ENCODE measurements around the gene KIRREL3. TPM values are rescaled to one million over a fixed set of nuclear protein-coding genes. Genes with fewer than 3 reads are reported as not detected.

Gene KIRREL3
- total RNA-seq, 1 donor from 2014 or later, result 0.26 TPM

DNA sequence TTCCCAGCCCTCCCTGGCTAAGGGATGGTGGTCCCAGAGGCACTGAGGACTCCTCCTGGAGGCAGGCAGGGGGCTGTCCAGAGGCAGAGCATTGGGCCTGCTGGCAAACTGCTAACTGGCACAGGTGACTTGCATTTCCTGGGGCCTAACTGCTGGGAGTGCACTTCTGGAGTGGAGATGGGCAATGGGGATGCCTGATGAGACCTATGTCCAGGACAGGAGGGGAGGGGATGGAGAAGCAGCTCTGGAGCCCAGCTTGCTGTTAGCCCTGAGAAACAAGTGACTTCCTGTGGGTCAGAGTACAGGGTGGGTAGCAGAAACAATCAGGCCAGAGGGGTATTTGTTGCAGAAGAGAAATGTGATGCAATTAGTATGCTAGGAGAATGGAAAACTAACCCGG is 391.9 kb downstream of the KIRREL3 start:
- TF ChIP-seq, protein P1, sequence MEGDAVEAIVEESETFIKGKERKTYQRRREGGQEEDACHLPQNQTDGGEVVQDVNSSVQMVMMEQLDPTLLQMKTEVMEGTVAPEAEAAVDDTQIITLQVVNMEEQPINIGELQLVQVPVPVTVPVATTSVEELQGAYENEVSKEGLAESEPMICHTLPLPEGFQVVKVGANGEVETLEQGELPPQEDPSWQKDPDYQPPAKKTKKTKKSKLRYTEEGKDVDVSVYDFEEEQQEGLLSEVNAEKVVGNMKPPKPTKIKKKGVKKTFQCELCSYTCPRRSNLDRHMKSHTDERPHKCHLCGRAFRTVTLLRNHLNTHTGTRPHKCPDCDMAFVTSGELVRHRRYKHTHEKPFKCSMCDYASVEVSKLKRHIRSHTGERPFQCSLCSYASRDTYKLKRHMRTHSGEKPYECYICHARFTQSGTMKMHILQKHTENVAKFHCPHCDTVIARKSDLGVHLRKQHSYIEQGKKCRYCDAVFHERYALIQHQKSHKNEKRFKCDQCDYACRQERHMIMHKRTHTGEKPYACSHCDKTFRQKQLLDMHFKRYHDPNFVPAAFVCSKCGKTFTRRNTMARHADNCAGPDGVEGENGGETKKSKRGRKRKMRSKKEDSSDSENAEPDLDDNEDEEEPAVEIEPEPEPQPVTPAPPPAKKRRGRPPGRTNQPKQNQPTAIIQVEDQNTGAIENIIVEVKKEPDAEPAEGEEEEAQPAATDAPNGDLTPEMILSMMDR (IDR thresholded peaks at IDR 0.05; ENCODE audit: unreplicated experiment), result no peak
- Mint-ChIP-seq H3K36me3 (ENCODE audit: insufficient read depth) (no peaks in the 10 kb centered on the region), H3K27ac (no peak overlapping the region), H3K27me3 (peaks cover 84% of the 10 kb centered on the region), H3K4me3 (ENCODE audit: low read depth) (no peak overlapping the region), H3K9me3 (ENCODE audit: low read depth) (no peaks in the 10 kb centered on the region), H3K4me1 (ENCODE audit: low read depth) (no peaks in the 10 kb centered on the region)
- DNase-seq (ENCODE audit: low spot score, unreplicated experiment), result no peak

- Mint-ChIP-seq H3K9me3 (ENCODE audit: low read depth) (no peaks in the 10 kb centered on the region), H3K36me3 (ENCODE audit: insufficient read depth) (no peaks in the 10 kb centered on the region), H3K4me3 (ENCODE audit: low read depth) (no peak overlapping the region), H3K4me1 (ENCODE audit: low read depth) (no peaks in the 10 kb centered on the region), H3K27ac (no peak overlapping the region), H3K27me3 (peaks cover 81% of the 10 kb centered on the region)
- DNase-seq (ENCODE audit: low spot score, unreplicated experiment), result no peak
- TF ChIP-seq, protein P1 (IDR thresholded peaks at IDR 0.05; ENCODE audit: unreplicated experiment), result no peak
Measured at GRCh38 chr11:126607776-126608541, 392.6 kb downstream of the KIRREL3 start.

GRCh38 chr11:126607374-126607773 is 393.2 kb downstream of the KIRREL3 start:
- peaks cover 77% of the 10 kb centered on the region for H3K27me3 Mint-ChIP-seq
- TF ChIP-seq, protein P1 (IDR thresholded peaks at IDR 0.05; ENCODE audit: unreplicated experiment), result peak; percentile 87
- H3K4me1 Mint-ChIP-seq (ENCODE audit: low read depth), result peaks cover 5% of the 10 kb centered on the region
- peak; percentile 47 for DNase-seq (ENCODE audit: low spot score, unreplicated experiment)
- no peak overlapping the region for H3K4me3 Mint-ChIP-seq (ENCODE audit: low read depth)
- no peaks in the 10 kb centered on the region for H3K9me3 Mint-ChIP-seq (ENCODE audit: low read depth)
- no peaks in the 10 kb centered on the region for H3K36me3 Mint-ChIP-seq (ENCODE audit: insufficient read depth)
- no peak overlapping the region for H3K27ac Mint-ChIP-seq

DNA sequence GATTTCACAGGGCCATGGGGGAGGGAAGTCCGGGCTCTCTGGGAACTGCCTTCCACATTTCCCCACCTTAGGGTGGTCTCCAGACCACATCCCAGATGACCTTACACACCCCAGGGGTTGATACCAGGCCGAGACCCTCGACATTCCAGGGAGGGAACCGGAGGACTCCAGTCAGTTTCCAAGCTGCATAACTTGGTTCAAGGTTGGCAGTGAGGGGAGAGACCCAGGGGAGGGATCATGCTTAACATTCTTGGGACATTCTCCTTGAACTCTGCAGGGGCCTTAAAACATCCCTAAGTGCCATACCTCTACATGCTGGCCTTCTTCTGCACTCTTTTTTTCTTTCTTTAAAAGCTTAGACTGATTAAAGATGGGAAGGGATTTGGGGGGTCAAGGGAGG is 394.1 kb downstream of the KIRREL3 start:
- no peaks in the 10 kb centered on the region for H3K9me3 Mint-ChIP-seq (ENCODE audit: low read depth)
- H3K27me3 Mint-ChIP-seq, result peaks cover 73% of the 10 kb centered on the region
- H3K4me3 Mint-ChIP-seq (ENCODE audit: low read depth), result no peak overlapping the region
- no peak for DNase-seq (ENCODE audit: low spot score, unreplicated experiment)
- H3K4me1 Mint-ChIP-seq (ENCODE audit: low read depth), result peaks cover 11% of the 10 kb centered on the region
- H3K36me3 Mint-ChIP-seq (ENCODE audit: insufficient read depth), result no peaks in the 10 kb centered on the region
- H3K27ac Mint-ChIP-seq, result no peak overlapping the region
- TF ChIP-seq, protein P1 (IDR thresholded peaks at IDR 0.05; ENCODE audit: unreplicated experiment), result no peak

- H3K9me3 Mint-ChIP-seq (ENCODE audit: low read depth), result no peaks in the 10 kb centered on the region
- no peaks in the 10 kb centered on the region for H3K36me3 Mint-ChIP-seq (ENCODE audit: insufficient read depth)
- peaks cover 15% of the 10 kb centered on the region for H3K4me1 Mint-ChIP-seq (ENCODE audit: low read depth)
- H3K4me3 Mint-ChIP-seq (ENCODE audit: low read depth), result no peak overlapping the region
- DNase-seq (ENCODE audit: low spot score, unreplicated experiment), result no peak
- TF ChIP-seq, protein P1 (IDR thresholded peaks at IDR 0.05; ENCODE audit: unreplicated experiment), result no peak
- peaks cover 74% of the 10 kb centered on the region for H3K27me3 Mint-ChIP-seq
- H3K27ac Mint-ChIP-seq, result no peak overlapping the region
Measured at GRCh38 chr11:126604461-126604860, 396.1 kb downstream of the KIRREL3 start.

Measured in progenitor cell of endocrine pancreas (in vitro differentiated cells).